OCI-LY3 (cell line): ENCODE data around the gene PPARG.

Source experiments
- CTCF ChIP-seq: fragments of 200-600, 300-600 bp; sonication (generic); IDR thresholded peaks from 2 replicates; pipeline ENCODE4 v1.5.1; 2014; ENCODE audit warnings: antibody characterized with exemption, low read length, low read depth
- EZH2phosphoT487 ChIP-seq: fragments of 200-600 bp; shearing (Covaris generic); IDR thresholded peaks from 2 replicates; pipeline ENCODE4 v1.6.1; 2018; ENCODE audit warnings: antibody characterized with exemption, mixed run types, low read depth

DNA sequence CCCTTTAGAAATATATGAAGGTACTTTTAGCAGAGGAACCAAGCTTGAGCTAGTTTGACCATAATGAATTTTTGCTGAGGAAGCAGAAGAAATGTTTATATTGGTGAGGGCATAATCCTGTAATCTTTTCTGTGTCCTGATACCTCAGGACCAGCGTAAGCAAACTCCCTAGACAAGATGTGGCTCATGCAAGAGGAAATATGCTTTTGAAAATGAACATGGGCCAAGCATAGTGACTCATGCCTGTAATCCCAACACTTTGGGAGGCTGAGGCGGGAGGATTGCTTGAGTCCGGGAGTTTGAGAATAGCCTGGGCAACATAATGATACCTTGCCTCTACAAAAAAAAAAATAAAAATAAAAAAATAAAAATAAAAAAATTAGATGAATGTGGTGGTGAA is 78.5 kb downstream of the PPARG start:
- no peak for TF ChIP-seq CTCF
- TF ChIP-seq EZH2phosphoT487: no peak
